Astrocyte (in vitro differentiated cells and primary cell): Measurements from ENCODE around the gene PIGU. TPM values are rescaled to one million over a fixed set of nuclear protein-coding genes. Genes with fewer than 3 reads are reported as not detected.

Source experiments
- DNase-seq: peaks from one replicate; pipeline ENCODE4 v3.0.0-alpha.2; 2010; ENCODE audit warnings: low read depth
- FAIRE-seq: peaks from 2 replicates; lab custom pipeline; 2011; peaks lifted over from hg19 to GRCh38; lab: Jason Lieb, UNC
- H2AFZ ChIP-seq: 2 replicates; pipeline ENCODE4 v1.6.0; 2012; ENCODE audit warnings: low read depth, low read length, inconsistent platforms
- H3K27ac ChIP-seq: 2 replicates; pipeline ENCODE4 v1.5.1; 2011; ENCODE audit warnings: low read depth, low read length, inconsistent platforms
- H3K27me3 ChIP-seq: 2 replicates; pipeline ENCODE4 v1.6.0; 2011; ENCODE audit warnings: low read length, inconsistent platforms; ENCODE audit not compliant: insufficient read depth
- H3K36me3 ChIP-seq: 2 replicates; pipeline ENCODE4 v1.5.1; 2011; ENCODE audit warnings: low read length, inconsistent platforms; ENCODE audit not compliant: insufficient read depth
- H3K4me1 ChIP-seq: 2 replicates; pipeline ENCODE4 v1.5.1; 2011; ENCODE audit warnings: low read length, inconsistent platforms; ENCODE audit not compliant: insufficient read depth
- H3K4me2 ChIP-seq: 2 replicates; pipeline ENCODE4 v1.6.0; 2012; ENCODE audit warnings: low read length, inconsistent platforms
- H3K4me3 ChIP-seq: 2 replicates; pipeline ENCODE4 v1.5.1; 2011; ENCODE audit warnings: low read depth, mild to moderate bottlenecking, low read length, inconsistent platforms; ENCODE audit not compliant: insufficient read depth
- H3K79me2 ChIP-seq: 2 replicates; pipeline ENCODE4 v1.6.0; 2012; ENCODE audit warnings: mild to moderate bottlenecking, low read length, inconsistent platforms; ENCODE audit not compliant: insufficient read depth
- H3K9ac ChIP-seq: 2 replicates; pipeline ENCODE4 v1.6.0; 2012; ENCODE audit warnings: mild to moderate bottlenecking, low read length, inconsistent platforms
- H3K9me3 ChIP-seq: 2 replicates; pipeline ENCODE4 v1.5.1; 2012; ENCODE audit warnings: low read depth, mild to moderate bottlenecking, low read length, inconsistent platforms; ENCODE audit not compliant: insufficient read depth
- H4K20me1 ChIP-seq: 2 replicates; pipeline ENCODE4 v1.6.0; 2012; ENCODE audit warnings: low read length, inconsistent platforms; ENCODE audit not compliant: insufficient read depth
- H3K27ac Mint-ChIP-seq: one replicate; pipeline ENCODE4 v1.8.0; 2021; ENCODE audit warnings: mild to moderate bottlenecking, mixed read lengths; ENCODE audit not compliant: unreplicated experiment
- H3K27me3 Mint-ChIP-seq: one replicate; pipeline ENCODE4 v1.8.0; 2021; ENCODE audit warnings: low read depth, mixed read lengths; ENCODE audit not compliant: unreplicated experiment
- H3K36me3 Mint-ChIP-seq: one replicate; pipeline ENCODE4 v1.8.0; 2021; ENCODE audit warnings: low read depth, mixed read lengths; ENCODE audit not compliant: unreplicated experiment
- H3K4me1 Mint-ChIP-seq: one replicate; pipeline ENCODE4 v1.8.0; 2021; ENCODE audit warnings: low read depth, mixed read lengths; ENCODE audit not compliant: unreplicated experiment
- H3K4me3 Mint-ChIP-seq: one replicate; pipeline ENCODE4 v1.8.0; 2021; ENCODE audit warnings: mild to moderate bottlenecking, moderate library complexity, mixed read lengths; ENCODE audit not compliant: unreplicated experiment
- H3K9me3 Mint-ChIP-seq: one replicate; pipeline ENCODE4 v1.8.0; 2021; ENCODE audit warnings: mild to moderate bottlenecking, mixed read lengths; ENCODE audit not compliant: unreplicated experiment
- EZH2 ChIP-seq: IDR thresholded peaks from 2 replicates; pipeline ENCODE4 v1.6.1; 2012; ENCODE audit warnings: mild to moderate bottlenecking, low read length, inconsistent platforms; ENCODE audit not compliant: insufficient read depth
- total RNA-seq: library from RNA; stranded (reverse); gene quantifications from 2 replicates; pipeline ENCODE4 v1.2.1, GENCODE V29; 2021
- TF ChIP-seq, protein P1 (sequence below): IDR thresholded peaks from 2 replicates; pipeline ENCODE4 v1.5.1; 2011; ENCODE audit warnings: low read depth, mild to moderate bottlenecking, inconsistent platforms, low read length, moderate library complexity; ENCODE audit not compliant: insufficient read depth

PIGU gene
- total RNA-seq, 1 donor from 2014 or later, result 16.7 TPM

DNA sequence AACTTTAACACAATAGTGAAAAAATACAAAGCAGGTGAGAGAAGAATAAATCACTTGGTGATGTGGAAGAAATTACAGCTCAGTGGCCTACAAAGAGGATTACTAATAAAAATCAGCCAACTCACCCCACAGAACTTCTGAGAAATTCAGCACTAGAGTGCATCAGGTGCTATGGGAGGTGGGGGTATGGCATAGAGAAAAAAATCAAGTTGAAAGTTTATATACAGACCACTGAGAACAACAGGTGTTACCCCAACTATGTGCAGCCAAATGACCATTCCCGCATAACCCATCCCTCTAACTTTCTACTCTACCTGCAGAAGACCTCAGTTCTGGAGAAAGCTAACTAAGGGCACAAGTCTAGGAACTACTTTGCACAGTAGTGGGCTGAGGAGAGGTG lies 47.0 kb downstream of the PIGU start:
- FAIRE-seq, result no peak
- H3K27me3 Mint-ChIP-seq, result no peaks in the 10 kb centered on the region
- H3K36me3 Mint-ChIP-seq, result peaks cover 10% of the 10 kb centered on the region
- TF ChIP-seq, protein P1, sequence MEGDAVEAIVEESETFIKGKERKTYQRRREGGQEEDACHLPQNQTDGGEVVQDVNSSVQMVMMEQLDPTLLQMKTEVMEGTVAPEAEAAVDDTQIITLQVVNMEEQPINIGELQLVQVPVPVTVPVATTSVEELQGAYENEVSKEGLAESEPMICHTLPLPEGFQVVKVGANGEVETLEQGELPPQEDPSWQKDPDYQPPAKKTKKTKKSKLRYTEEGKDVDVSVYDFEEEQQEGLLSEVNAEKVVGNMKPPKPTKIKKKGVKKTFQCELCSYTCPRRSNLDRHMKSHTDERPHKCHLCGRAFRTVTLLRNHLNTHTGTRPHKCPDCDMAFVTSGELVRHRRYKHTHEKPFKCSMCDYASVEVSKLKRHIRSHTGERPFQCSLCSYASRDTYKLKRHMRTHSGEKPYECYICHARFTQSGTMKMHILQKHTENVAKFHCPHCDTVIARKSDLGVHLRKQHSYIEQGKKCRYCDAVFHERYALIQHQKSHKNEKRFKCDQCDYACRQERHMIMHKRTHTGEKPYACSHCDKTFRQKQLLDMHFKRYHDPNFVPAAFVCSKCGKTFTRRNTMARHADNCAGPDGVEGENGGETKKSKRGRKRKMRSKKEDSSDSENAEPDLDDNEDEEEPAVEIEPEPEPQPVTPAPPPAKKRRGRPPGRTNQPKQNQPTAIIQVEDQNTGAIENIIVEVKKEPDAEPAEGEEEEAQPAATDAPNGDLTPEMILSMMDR, result no peak
- TF ChIP-seq EZH2, result no peak
- Histone ChIP-seq H3K36me3 (no peaks in the 10 kb centered on the region), H3K9ac (no peak overlapping the region), H3K27me3 (no peaks in the 10 kb centered on the region), H3K4me3 (no peak overlapping the region), H3K4me1 (no peaks in the 10 kb centered on the region), H2AFZ (no peak overlapping the region), H4K20me1 (no peaks in the 10 kb centered on the region), H3K9me3 (no peaks in the 10 kb centered on the region), H3K27ac (no peak overlapping the region), H3K79me2 (no peaks in the 10 kb centered on the region), H3K4me2 (no peak overlapping the region)
- H3K27ac Mint-ChIP-seq, result no peak overlapping the region
- no peak for DNase-seq
- H3K4me3 Mint-ChIP-seq, result no peak overlapping the region
- no peaks in the 10 kb centered on the region for H3K9me3 Mint-ChIP-seq
- H3K4me1 Mint-ChIP-seq, result no peaks in the 10 kb centered on the region

DNA sequence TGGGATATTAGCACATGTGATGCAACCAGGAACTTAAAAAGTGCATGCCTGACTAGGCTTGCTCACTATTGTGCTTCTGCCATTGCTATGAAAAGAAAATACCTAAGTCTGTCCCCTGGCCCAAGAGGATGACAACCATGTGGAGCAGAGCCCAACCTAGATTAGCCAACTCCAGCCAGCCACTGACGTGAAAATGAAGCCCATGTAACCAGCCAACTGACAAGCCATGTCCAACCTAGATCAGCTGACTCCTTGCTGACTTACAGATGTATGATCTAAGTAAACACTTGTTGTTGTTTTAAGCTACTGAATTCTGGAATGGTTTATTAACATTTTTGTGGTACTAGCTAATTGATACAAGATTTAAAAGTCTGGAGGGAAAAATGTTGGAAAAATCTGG lies 47.5 kb downstream of the PIGU start:
- no peak for FAIRE-seq
- H3K36me3 ChIP-seq, result no peaks in the 10 kb centered on the region

GRCh38 chr20:34628026-34628425 lies 48.9 kb downstream of the PIGU start:
- DNase-seq, result no peak
- Histone ChIP-seq H3K79me2 (no peaks in the 10 kb centered on the region), H3K9ac (no peak overlapping the region), H3K27ac (no peak overlapping the region), H3K4me2 (no peak overlapping the region), H3K27me3 (no peaks in the 10 kb centered on the region), H3K36me3 (no peaks in the 10 kb centered on the region), H3K9me3 (no peaks in the 10 kb centered on the region), H3K4me3 (no peak overlapping the region), H4K20me1 (no peaks in the 10 kb centered on the region), H2AFZ (no peak overlapping the region), H3K4me1 (no peaks in the 10 kb centered on the region)
- TF ChIP-seq, protein P1, result no peak
- TF ChIP-seq EZH2, result no peak
- FAIRE-seq, result no peak
- Mint-ChIP-seq H3K36me3 (peaks cover 18% of the 10 kb centered on the region), H3K4me1 (no peaks in the 10 kb centered on the region), H3K27me3 (no peaks in the 10 kb centered on the region), H3K27ac (no peak overlapping the region), H3K9me3 (no peaks in the 10 kb centered on the region), H3K4me3 (no peak overlapping the region)

More for the DNA sequence above, 47.5 kb downstream of the PIGU start:
- Histone ChIP-seq H2AFZ (no peak overlapping the region), H3K4me3 (no peak overlapping the region), H3K79me2 (no peaks in the 10 kb centered on the region), H3K27ac (no peak overlapping the region), H3K4me1 (no peaks in the 10 kb centered on the region), H3K27me3 (no peaks in the 10 kb centered on the region), H3K9me3 (no peaks in the 10 kb centered on the region), H4K20me1 (no peaks in the 10 kb centered on the region), H3K9ac (no peak overlapping the region), H3K4me2 (no peak overlapping the region)
- H3K9me3 Mint-ChIP-seq, result no peaks in the 10 kb centered on the region
- no peak overlapping the region for H3K27ac Mint-ChIP-seq
- no peak for DNase-seq
- no peak overlapping the region for H3K4me3 Mint-ChIP-seq
- peaks cover 14% of the 10 kb centered on the region for H3K36me3 Mint-ChIP-seq
- H3K27me3 Mint-ChIP-seq, result no peaks in the 10 kb centered on the region
- no peaks in the 10 kb centered on the region for H3K4me1 Mint-ChIP-seq
- TF ChIP-seq, protein P1, result no peak
- TF ChIP-seq EZH2, result no peak
